ENCODE measurements around the gene ERC2. TPM values are rescaled to one million over a fixed set of nuclear protein-coding genes. Genes with fewer than 3 reads are reported as not detected.

ERC2 gene
- polyA plus RNA-seq, 3 donors, result not detected

- intact Hi-C loops (cut with micrococcal nuclease), result no loop called here
- Histone ChIP-seq H3K4me3 (replicated peaks in 1 of 3; ENCODE audit: low read depth in 2 of 3, low read length in 3 of 3) (no peak overlapping the region), H2AFZ (ENCODE audit: insufficient read depth, low read depth, low read length, poor library complexity, severe bottlenecking) (no peak overlapping the region), H3K36me3 (replicated peaks in 1 of 2; ENCODE audit: control insufficient read depth in 1 of 2, insufficient read depth in 2 of 2, low read length in 2 of 2) (no peaks in the 10 kb centered on the region), H3K27me3 (ENCODE audit: control insufficient read depth in 2 of 2, insufficient read depth in 2 of 2, low read length in 2 of 2) (no peaks in the 10 kb centered on the region), H3K4me2 (replicated peaks; ENCODE audit: extremely low read depth, low read length, poor library complexity, severe bottlenecking) (no peak overlapping the region), H3K4me1 (ENCODE audit: control insufficient read depth in 1 of 2, insufficient read depth in 2 of 2, low read length in 2 of 2) (no peaks in the 10 kb centered on the region), H4K20me1 (ENCODE audit: insufficient read depth, low read length) (no peaks in the 10 kb centered on the region), H3K9ac (ENCODE audit: insufficient read depth, low read length, poor library complexity, severe bottlenecking) (no peak overlapping the region), H3K9me3 (replicated peaks in 1 of 2; ENCODE audit: control insufficient read depth in 1 of 2, insufficient read depth in 1 of 2, low read length in 2 of 2) (no peaks in the 10 kb centered on the region), H3K27ac (ENCODE audit: low read depth in 1 of 2, low read length in 2 of 2) (no peak overlapping the region), H3K79me2 (ENCODE audit: insufficient read depth, low read length) (no peaks in the 10 kb centered on the region)
- Mint-ChIP-seq H3K9me3 (no peaks in the 10 kb centered on the region), H3K4me3 (no peak overlapping the region), H3K27ac (no peak overlapping the region), H3K27me3 (ENCODE audit: low read depth in 3 of 3) (peaks cover 0 to 5% (median 3%) of the 10 kb centered on the region in 3 donors), H3K36me3 (no peaks in the 10 kb centered on the region), H3K4me1 (no peaks in the 10 kb centered on the region)
- DNase-seq, result no peak
- TF ChIP-seq, protein P1, sequence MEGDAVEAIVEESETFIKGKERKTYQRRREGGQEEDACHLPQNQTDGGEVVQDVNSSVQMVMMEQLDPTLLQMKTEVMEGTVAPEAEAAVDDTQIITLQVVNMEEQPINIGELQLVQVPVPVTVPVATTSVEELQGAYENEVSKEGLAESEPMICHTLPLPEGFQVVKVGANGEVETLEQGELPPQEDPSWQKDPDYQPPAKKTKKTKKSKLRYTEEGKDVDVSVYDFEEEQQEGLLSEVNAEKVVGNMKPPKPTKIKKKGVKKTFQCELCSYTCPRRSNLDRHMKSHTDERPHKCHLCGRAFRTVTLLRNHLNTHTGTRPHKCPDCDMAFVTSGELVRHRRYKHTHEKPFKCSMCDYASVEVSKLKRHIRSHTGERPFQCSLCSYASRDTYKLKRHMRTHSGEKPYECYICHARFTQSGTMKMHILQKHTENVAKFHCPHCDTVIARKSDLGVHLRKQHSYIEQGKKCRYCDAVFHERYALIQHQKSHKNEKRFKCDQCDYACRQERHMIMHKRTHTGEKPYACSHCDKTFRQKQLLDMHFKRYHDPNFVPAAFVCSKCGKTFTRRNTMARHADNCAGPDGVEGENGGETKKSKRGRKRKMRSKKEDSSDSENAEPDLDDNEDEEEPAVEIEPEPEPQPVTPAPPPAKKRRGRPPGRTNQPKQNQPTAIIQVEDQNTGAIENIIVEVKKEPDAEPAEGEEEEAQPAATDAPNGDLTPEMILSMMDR (IDR thresholded peaks at IDR 0.05), result no peak
- no CpG with 5 or more reads among the region's 2 CpGs for WGBS (ENCODE audit: insufficient coverage)
Measured at GRCh38 chr3:56308471-56308870, 159.8 kb downstream of the ERC2 start.

- H3K79me2 ChIP-seq (ENCODE audit: insufficient read depth, low read length), result no peaks in the 10 kb centered on the region
- WGBS (ENCODE audit: insufficient coverage), result no CpG with 5 or more reads among the region's 1 CpG
- intact Hi-C loops (cut with micrococcal nuclease), result no loop called here
Measured at GRCh38 chr3:56304069-56304468, 164.2 kb downstream of the ERC2 start.

More at GRCh38 chr3:56304069-56304468, 164.2 kb downstream of the ERC2 start:
- Mint-ChIP-seq H3K9me3 (no peaks in the 10 kb centered on the region), H3K27ac (no peak overlapping the region), H3K36me3 (no peaks in the 10 kb centered on the region), H3K27me3 (ENCODE audit: low read depth in 3 of 3) (peaks cover 0 to 3% (median 3%) of the 10 kb centered on the region in 3 donors), H3K4me3 (no peak overlapping the region), H3K4me1 (no peaks in the 10 kb centered on the region)
- H3K27me3 ChIP-seq (ENCODE audit: control insufficient read depth in 2 of 2, insufficient read depth in 2 of 2, low read length in 2 of 2), result no peaks in the 10 kb centered on the region
- no peaks in the 10 kb centered on the region for H3K36me3 ChIP-seq (replicated peaks in 1 of 2; ENCODE audit: control insufficient read depth in 1 of 2, insufficient read depth in 2 of 2, low read length in 2 of 2)
- no peaks in the 10 kb centered on the region for H3K4me1 ChIP-seq (ENCODE audit: control insufficient read depth in 1 of 2, insufficient read depth in 2 of 2, low read length in 2 of 2)
- no peak overlapping the region for H3K27ac ChIP-seq (ENCODE audit: low read depth in 1 of 2, low read length in 2 of 2)
- no peak overlapping the region for H3K9ac ChIP-seq (ENCODE audit: insufficient read depth, low read length, poor library complexity, severe bottlenecking)
- no peak overlapping the region for H3K4me3 ChIP-seq (replicated peaks in 1 of 3; ENCODE audit: low read depth in 2 of 3, low read length in 3 of 3)
- DNase-seq, result no peak
- H4K20me1 ChIP-seq (ENCODE audit: insufficient read depth, low read length), result no peaks in the 10 kb centered on the region
- no peaks in the 10 kb centered on the region for H3K9me3 ChIP-seq (replicated peaks in 1 of 2; ENCODE audit: control insufficient read depth in 1 of 2, insufficient read depth in 1 of 2, low read length in 2 of 2)
- H2AFZ ChIP-seq (ENCODE audit: insufficient read depth, low read depth, low read length, poor library complexity, severe bottlenecking), result no peak overlapping the region
- TF ChIP-seq, protein P1 (IDR thresholded peaks at IDR 0.05), result no peak
- no peak overlapping the region for H3K4me2 ChIP-seq (replicated peaks; ENCODE audit: extremely low read depth, low read length, poor library complexity, severe bottlenecking)

Measured in CD14-positive monocyte (primary cell).